ENCODE measurements around the gene ZDHHC16. TPM values are rescaled to one million over a fixed set of nuclear protein-coding genes. Genes with fewer than 3 reads are reported as not detected.
"Not testable (repeated sequence)": the region's sequence is repeated elsewhere in the genome, so short reads cannot be mapped to it uniquely, and the experiment has no call there.

The ZDHHC16 gene
- 10 to 100 TPM; 26.2 to 26.5 TPM for total RNA-seq
- long read RNA-seq, transcript ZDHHC16-206 (11 exons, 1,798 nt): major isoform, 30 of 62 reads
- long read RNA-seq, transcript ZDHHC16-202 (10 exons, 1,718 nt): minor isoform, 5 of 62 reads
- long read RNA-seq, transcript ZDHHC16-203 (10 exons, 1,647 nt): minor isoform, 7 of 62 reads
- long read RNA-seq, partial matches to known transcripts: 7 of 62 reads
- long read RNA-seq, other reads (novel, unspliced or antisense): 11 of 62 reads

GRCh38 chr10:97445722-97446639 is at the start of gene ZDHHC16, which contains the start of gene EXOSC1:
Gene ZDHHC16 (plus strand): TSS chr10:97446175. CDS start chr10:97451676, 5,501 bp downstream.
Gene EXOSC1 (minus strand): TSS chr10:97446006. CDS start chr10:97445985, 21 bp downstream.
- intact Hi-C loops (cut with DNase I): no loop called here
- ATAC-seq: peak; percentile 98 to 99
- peak; percentile 93 for DNase-seq

- peak; percentile 58 for DNase-seq
- ATAC-seq: peak; percentile 39 to 68
- intact Hi-C loops (cut with DNase I): no loop called here
These were observed 46.0 kb upstream of the ZDHHC16 start for GRCh38 chr10:97399843-97400545.

GRCh38 chr10:97400665-97401454 is 45.1 kb upstream of the ZDHHC16 start, which contains the start of gene RRP12:
Gene RRP12 (minus strand): TSS chr10:97401340. CDS start chr10:97401231, 109 bp downstream.
- DNase-seq (peak; percentile 89), ATAC-seq (peak; percentile 98 to 99)
- intact Hi-C loops (cut with DNase I): no loop called here

- intact Hi-C loops (cut with DNase I): no loop called here
- no peak for DNase-seq
- ATAC-seq: no peak
These were observed 44.5 kb upstream of the ZDHHC16 start for GRCh38 chr10:97401455-97401919.

- no peak for DNase-seq
- ATAC-seq: no peak
- intact Hi-C loops (cut with DNase I): no loop called here
These were observed 41.9 kb upstream of the ZDHHC16 start for GRCh38 chr10:97404044-97404443.

- no peak for DNase-seq
- ATAC-seq: no peak
- intact Hi-C loops (cut with DNase I): loop anchor here in 1 of 2 donors (5.0 kb wide), 1 partner anchor 146 kb away; no protein-coding TSS in a partner anchor
These were observed 39.9 kb upstream of the ZDHHC16 start for GRCh38 chr10:97406064-97406463.

- not testable (repeated sequence) for DNase-seq, ATAC-seq
- intact Hi-C loops (cut with DNase I): loop anchor here in 1 of 2 donors (5.0 kb wide), 1 partner anchor 146 kb away; no protein-coding TSS in a partner anchor
These were observed 39.5 kb upstream of the ZDHHC16 start for GRCh38 chr10:97406483-97406882.

GRCh38 chr10:97407211-97407951 is 38.6 kb upstream of the ZDHHC16 start:
- ATAC-seq: peak; percentile 91 to 97

GRCh38 chr10:97407952-97408248 is 38.1 kb upstream of the ZDHHC16 start:
- ATAC-seq (no peak), DNase-seq (no peak)
- intact Hi-C loops (cut with DNase I): loop anchor here in 1 of 2 donors (5.0 kb wide), 1 partner anchor 144 kb away; no protein-coding TSS in a partner anchor

More at GRCh38 chr10:97407211-97407951, 38.6 kb upstream of the ZDHHC16 start:
- intact Hi-C loops (cut with DNase I): loop anchor here in 1 of 2 donors (5.0 kb wide), 1 partner anchor 145 kb away; no protein-coding TSS in a partner anchor
- no peak for DNase-seq

- no peak for DNase-seq
- no peak for ATAC-seq
- intact Hi-C loops (cut with DNase I): loop anchor here in 1 of 2 donors (5.0 kb wide), 1 partner anchor 144 kb away; no protein-coding TSS in a partner anchor
These were observed 37.4 kb upstream of the ZDHHC16 start for GRCh38 chr10:97408496-97408992.

GRCh38 chr10:97411406-97411805 is 34.6 kb upstream of the ZDHHC16 start:
- DNase-seq: no peak
- intact Hi-C loops (cut with DNase I): no loop called here
- ATAC-seq: no peak

GRCh38 chr10:97412891-97413304 is 33.1 kb upstream of the ZDHHC16 start:
- intact Hi-C loops (cut with DNase I): no loop called here

GRCh38 chr10:97416565-97416964 is 29.4 kb upstream of the ZDHHC16 start:
- DNase-seq: no peak
- intact Hi-C loops (cut with DNase I): no loop called here
- no peak for ATAC-seq

More at GRCh38 chr10:97412891-97413304, 33.1 kb upstream of the ZDHHC16 start:
- no peak for ATAC-seq
- no peak for DNase-seq

GRCh38 chr10:97423757-97424098 is 22.2 kb upstream of the ZDHHC16 start:
- DNase-seq; ATAC-seq; intact Hi-C loops (cut with DNase I): not testable (repeated sequence)

- intact Hi-C loops (cut with DNase I): no loop called here
- ATAC-seq (peak; percentile 97 to 98), DNase-seq (peak; percentile 95)
These were observed 19.8 kb upstream of the ZDHHC16 start, which contains the start of gene PGAM1 for GRCh38 chr10:97425964-97426775. Gene PGAM1 (plus strand): TSS chr10:97426191. CDS start chr10:97426308, 117 bp downstream.

- DNase-seq: no peak
- peak in 1 of 2 donors; percentile 12 for ATAC-seq
- intact Hi-C loops (cut with DNase I): no loop called here
These were observed 19.0 kb upstream of the ZDHHC16 start for GRCh38 chr10:97426776-97427570.
